ENCODE measurements around the gene RAB11B. TPM values are rescaled to one million over a fixed set of nuclear protein-coding genes. Genes with fewer than 3 reads are reported as not detected.

The RAB11B gene
- total and polyA plus RNA-seq, 9 of the 15 experiments (the other 6 are each of a cell fraction or from before 2014, with no cell fraction given), result 0.74 to 71.0 (median 13.8) TPM

- TF ChIP-seq ZMIZ1 (IDR thresholded peaks at IDR 0.05; ENCODE audit: low read depth in 2 of 2, low read length in 2 of 2) (no peak), SAFB2 (IDR thresholded peaks at IDR 0.05; ENCODE audit: borderline replicate concordance, low read depth, low read length, severe bottlenecking) (no peak), NR4A1 (CRISPR knock-in tag; IDR thresholded peaks at IDR 0.05) (no peak), NR4A1 (tag; IDR thresholded peaks at IDR 0.05) (no peak), ZNF143 (CRISPR knock-in tag; IDR thresholded peaks at IDR 0.05) (no peak), DACH1 (IDR thresholded peaks at IDR 0.05; ENCODE audit: partially characterized antibody) (no peak), ZNF24 (IDR thresholded peaks at IDR 0.05) (no peak), SUPT5H (IDR thresholded peaks at IDR 0.05) (no peak), MAFF (IDR thresholded peaks at IDR 0.05; ENCODE audit: low read length) (no peak), IRF2 (CRISPR knock-in tag; IDR thresholded peaks at IDR 0.05) (no peak), NCOA4 (IDR thresholded peaks at IDR 0.05; ENCODE audit: partially characterized antibody) (no peak), CSDE1 (IDR thresholded peaks at IDR 0.05) (no peak), SMC3 (conservative IDR thresholded peaks at IDR 0.05; ENCODE audit: insufficient read depth, low read depth, low read length) (0 out of 2 replicates have a peak, but pooled peaks have one; percentile 20), HINFP (tag; conservative IDR thresholded peaks at IDR 0.05; ENCODE audit: low read depth) (no peak), ZNF316 (IDR thresholded peaks at IDR 0.05) (no peak), ZNF584 (CRISPR knock-in tag; IDR thresholded peaks at IDR 0.05; ENCODE audit: low read depth) (no peak), SMARCE1 (IDR thresholded peaks at IDR 0.05) (no peak), ZNF282 (CRISPR knock-in tag; IDR thresholded peaks at IDR 0.05) (no peak), ASH1L (IDR thresholded peaks at IDR 0.05; ENCODE audit: borderline replicate concordance, low read depth, partially characterized antibody) (peak; percentile 85)
- TF ChIP-seq, protein P1, sequence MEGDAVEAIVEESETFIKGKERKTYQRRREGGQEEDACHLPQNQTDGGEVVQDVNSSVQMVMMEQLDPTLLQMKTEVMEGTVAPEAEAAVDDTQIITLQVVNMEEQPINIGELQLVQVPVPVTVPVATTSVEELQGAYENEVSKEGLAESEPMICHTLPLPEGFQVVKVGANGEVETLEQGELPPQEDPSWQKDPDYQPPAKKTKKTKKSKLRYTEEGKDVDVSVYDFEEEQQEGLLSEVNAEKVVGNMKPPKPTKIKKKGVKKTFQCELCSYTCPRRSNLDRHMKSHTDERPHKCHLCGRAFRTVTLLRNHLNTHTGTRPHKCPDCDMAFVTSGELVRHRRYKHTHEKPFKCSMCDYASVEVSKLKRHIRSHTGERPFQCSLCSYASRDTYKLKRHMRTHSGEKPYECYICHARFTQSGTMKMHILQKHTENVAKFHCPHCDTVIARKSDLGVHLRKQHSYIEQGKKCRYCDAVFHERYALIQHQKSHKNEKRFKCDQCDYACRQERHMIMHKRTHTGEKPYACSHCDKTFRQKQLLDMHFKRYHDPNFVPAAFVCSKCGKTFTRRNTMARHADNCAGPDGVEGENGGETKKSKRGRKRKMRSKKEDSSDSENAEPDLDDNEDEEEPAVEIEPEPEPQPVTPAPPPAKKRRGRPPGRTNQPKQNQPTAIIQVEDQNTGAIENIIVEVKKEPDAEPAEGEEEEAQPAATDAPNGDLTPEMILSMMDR (IDR thresholded peaks at IDR 0.05 in 2 of 3, conservative IDR thresholded peaks at IDR 0.05 in 1 of 3; ENCODE audit: insufficient read depth in 2 of 3, low read depth in 1 of 3, low read length in 3 of 3), result peak; percentile 58 to 80 (median 76)
- TF ChIP-seq, protein P2, sequence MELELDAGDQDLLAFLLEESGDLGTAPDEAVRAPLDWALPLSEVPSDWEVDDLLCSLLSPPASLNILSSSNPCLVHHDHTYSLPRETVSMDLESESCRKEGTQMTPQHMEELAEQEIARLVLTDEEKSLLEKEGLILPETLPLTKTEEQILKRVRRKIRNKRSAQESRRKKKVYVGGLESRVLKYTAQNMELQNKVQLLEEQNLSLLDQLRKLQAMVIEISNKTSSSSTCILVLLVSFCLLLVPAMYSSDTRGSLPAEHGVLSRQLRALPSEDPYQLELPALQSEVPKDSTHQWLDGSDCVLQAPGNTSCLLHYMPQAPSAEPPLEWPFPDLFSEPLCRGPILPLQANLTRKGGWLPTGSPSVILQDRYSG (tag; conservative IDR thresholded peaks at IDR 0.05; ENCODE audit: low read depth), result no peak
Observed at GRCh38 chr19:8412783-8413628, 22.8 kb downstream of the RAB11B start, which contains the start of gene MARCHF2 (continued).

Data from K562 (cell line).